ENCODE measurements around the gene C10orf62.
"Not testable (repeated sequence)": the region's sequence is repeated elsewhere in the genome, so short reads cannot be mapped to it uniquely, and the experiment has no call there.

Gene C10orf62

GRCh38 chr10:97547962-97548361, 41.6 kb upstream of the C10orf62 start:
- no peak for DNase-seq (ENCODE audit: extremely low read depth, low read depth)

GRCh38 chr10:97548828-97549455, 40.6 kb upstream of the C10orf62 start:
- TF ChIP-seq CTCF (IDR thresholded peaks at IDR 0.05; ENCODE audit: low read depth, low read length, missing control alignments), result no peak
- DNase-seq (ENCODE audit: extremely low read depth, low read depth), result no peak
- H3K4me3 ChIP-seq (replicated peaks; ENCODE audit: low read depth, low read length), result no peak overlapping the region

More at GRCh38 chr10:97547962-97548361, 41.6 kb upstream of the C10orf62 start:
- no peak overlapping the region for H3K4me3 ChIP-seq (replicated peaks; ENCODE audit: low read depth, low read length)
- no peak for TF ChIP-seq CTCF (IDR thresholded peaks at IDR 0.05; ENCODE audit: low read depth, low read length, missing control alignments)

GRCh38 chr10:97549587-97550322, 39.8 kb upstream of the C10orf62 start:
- no peak for DNase-seq (ENCODE audit: extremely low read depth, low read depth)
- no peak overlapping the region for H3K4me3 ChIP-seq (replicated peaks; ENCODE audit: low read depth, low read length)
- no peak for TF ChIP-seq CTCF (IDR thresholded peaks at IDR 0.05; ENCODE audit: low read depth, low read length, missing control alignments)

GRCh38 chr10:97550336-97551149, 39.0 kb upstream of the C10orf62 start:
- H3K4me3 ChIP-seq (replicated peaks; ENCODE audit: low read depth, low read length), result no peak overlapping the region
- DNase-seq (ENCODE audit: extremely low read depth, low read depth), result no peak
- TF ChIP-seq CTCF (IDR thresholded peaks at IDR 0.05; ENCODE audit: low read depth, low read length, missing control alignments), result no peak

GRCh38 chr10:97551271-97551670, 38.2 kb upstream of the C10orf62 start:
- TF ChIP-seq CTCF (IDR thresholded peaks at IDR 0.05; ENCODE audit: low read depth, low read length, missing control alignments), result no peak
- no peak for DNase-seq (ENCODE audit: extremely low read depth, low read depth)
- H3K4me3 ChIP-seq (replicated peaks; ENCODE audit: low read depth, low read length), result no peak overlapping the region

- DNase-seq (ENCODE audit: extremely low read depth, low read depth), result peak; percentile 65
- no peak overlapping the region for H3K4me3 ChIP-seq (replicated peaks; ENCODE audit: low read depth, low read length)
- peak; percentile 92 for TF ChIP-seq CTCF (IDR thresholded peaks at IDR 0.05; ENCODE audit: low read depth, low read length, missing control alignments)
Observed at GRCh38 chr10:97553575-97554031, 35.9 kb upstream of the C10orf62 start.

GRCh38 chr10:97554336-97554735, 35.2 kb upstream of the C10orf62 start:
- not testable (repeated sequence) for H3K4me3 ChIP-seq (replicated peaks; ENCODE audit: low read depth, low read length); DNase-seq (ENCODE audit: extremely low read depth, low read depth)

GRCh38 chr10:97555541-97555940, 34.0 kb upstream of the C10orf62 start:
- not testable (repeated sequence) for H3K4me3 ChIP-seq (replicated peaks; ENCODE audit: low read depth, low read length); DNase-seq (ENCODE audit: extremely low read depth, low read depth)

- not testable (repeated sequence) for DNase-seq (ENCODE audit: extremely low read depth, low read depth); H3K4me3 ChIP-seq (replicated peaks; ENCODE audit: low read depth, low read length)
Observed at GRCh38 chr10:97560731-97561381, 28.7 kb upstream of the C10orf62 start.

Measured in HFF-Myc (cell line).